NCI-H345 (cell line): Measurements from ENCODE around the gene SLC5A6.

Experiments used
- DNase-seq: peaks from one replicate; lab custom pipeline; 2025; lab: John Stamatoyannopoulos, UW

The SLC5A6 gene

GRCh38 chr2:27236626-27237025 lies 24.6 kb upstream of the SLC5A6 start:
- no peak for DNase-seq

- DNase-seq: no peak
Measured at GRCh38 chr2:27236136-27236535, 24.1 kb upstream of the SLC5A6 start.

GRCh38 chr2:27233341-27233740 lies 21.3 kb upstream of the SLC5A6 start:
- DNase-seq: no peak

- no peak for DNase-seq
Measured at GRCh38 chr2:27231921-27232320, 19.9 kb upstream of the SLC5A6 start.

- DNase-seq: no peak
Measured at GRCh38 chr2:27227501-27227900, 15.4 kb upstream of the SLC5A6 start.

- no peak for DNase-seq
Measured at GRCh38 chr2:27225526-27225925, 13.5 kb upstream of the SLC5A6 start.

- DNase-seq: no peak
Measured at GRCh38 chr2:27223416-27223815, 11.3 kb upstream of the SLC5A6 start.

GRCh38 chr2:27222407-27222806 lies 10.3 kb upstream of the SLC5A6 start:
- no peak for DNase-seq

GRCh38 chr2:27221166-27221565 lies 9.1 kb upstream of the SLC5A6 start:
- no peak for DNase-seq

GRCh38 chr2:27220091-27220490 lies 8.0 kb upstream of the SLC5A6 start:
- no peak for DNase-seq

- DNase-seq: no peak
Measured at GRCh38 chr2:27219091-27219490, 7.0 kb upstream of the SLC5A6 start.

- no peak for DNase-seq
Measured at GRCh38 chr2:27218614-27219013, 6.5 kb upstream of the SLC5A6 start.

- peak; percentile 76 for DNase-seq
Measured at GRCh38 chr2:27217173-27218121, 5.4 kb upstream of the SLC5A6 start, which contains the start of gene CAD. TSS of gene CAD (plus strand) at chr2:27217369. CDS start at chr2:27217552, 183 bp downstream.

- DNase-seq: no peak
Measured at GRCh38 chr2:27216416-27217137, 4.5 kb upstream of the SLC5A6 start.

- DNase-seq: no peak
Measured at GRCh38 chr2:27214941-27215340, 2.9 kb upstream of the SLC5A6 start.

- peak; percentile 69 for DNase-seq
Measured at GRCh38 chr2:27212626-27213471, 781 bp upstream of the SLC5A6 start.

- DNase-seq: no peak
Measured at GRCh38 chr2:27211241-27211942, 676 bp downstream of the SLC5A6 start.

GRCh38 chr2:27209621-27210401 lies 2.3 kb downstream of the SLC5A6 start:
- DNase-seq: no peak

GRCh38 chr2:27208486-27209050 lies 3.5 kb downstream of the SLC5A6 start:
- DNase-seq: no peak

- no peak for DNase-seq
Measured at GRCh38 chr2:27206346-27206745, 5.7 kb downstream of the SLC5A6 start.
